Lower lobe of right lung (tissue), 2 donors: Measurements from ENCODE around the gene SELENOO. TPM values are rescaled to one million over a fixed set of nuclear protein-coding genes. Genes with fewer than 3 reads are reported as not detected.

ENCODE experiments used
- ATAC-seq, 2 donors: fragments of 200-7000 bp; cut with Tn5 transposase; one replicate each; pipeline ENCODE4 v1.9.1; 2020 to 2022; ENCODE audit warnings: mild to moderate bottlenecking in 2 of 2, moderate library complexity in 2 of 2
- DNase-seq: peaks from one replicate; pipeline ENCODE4 v3.0.0-alpha.2; 2020
- H3K27ac ChIP-seq: fragments of 200-600 bp; one replicate; pipeline ENCODE4 v1.8.0; 2022
- H3K27me3 ChIP-seq: fragments of 200-600 bp; one replicate; pipeline ENCODE4 v1.8.0; 2022; ENCODE audit warnings: low read depth
- H3K36me3 ChIP-seq: fragments of 200-600 bp; one replicate; pipeline ENCODE4 v1.8.0; 2022; ENCODE audit warnings: mild to moderate bottlenecking
- H3K4me1 ChIP-seq: fragments of 200-600 bp; one replicate; pipeline ENCODE4 v1.8.0; 2022
- H3K4me3 ChIP-seq: fragments of 200-600 bp; one replicate; pipeline ENCODE4 v1.8.0; 2022; ENCODE audit warnings: mild to moderate bottlenecking
- H3K9me3 ChIP-seq: fragments of 200-600 bp; one replicate; pipeline ENCODE4 v1.8.0; 2022
- intact Hi-C: fragments of 100-400 bp; cut with DNase I; formaldehyde crosslinking; loops from one replicate; pipeline ENCODE4 v1.11.0; 2022
- total RNA-seq: library from RNA; stranded (reverse); fragmentation: NEBNext Ultra II Directional; extraction: Animal tissue kit (Norgen Biotek cat#: 25700); gene quantifications from one replicate; pipeline ENCODE4 v1.2.1, GENCODE V29; 2021
- TF ChIP-seq, protein P1 (sequence below): fragments of 200-600 bp; IDR thresholded peaks from one replicate; pipeline ENCODE4 v1.8.0; 2022; ENCODE audit warnings: antibody characterized with exemption, mild to moderate bottlenecking
- donor health status: DM: no; HTN: yes; CAD: no; lungs with severe emphysema.

Gene SELENOO
- total RNA-seq, 1 donor from 2014 or later, result 18.7 TPM

DNA sequence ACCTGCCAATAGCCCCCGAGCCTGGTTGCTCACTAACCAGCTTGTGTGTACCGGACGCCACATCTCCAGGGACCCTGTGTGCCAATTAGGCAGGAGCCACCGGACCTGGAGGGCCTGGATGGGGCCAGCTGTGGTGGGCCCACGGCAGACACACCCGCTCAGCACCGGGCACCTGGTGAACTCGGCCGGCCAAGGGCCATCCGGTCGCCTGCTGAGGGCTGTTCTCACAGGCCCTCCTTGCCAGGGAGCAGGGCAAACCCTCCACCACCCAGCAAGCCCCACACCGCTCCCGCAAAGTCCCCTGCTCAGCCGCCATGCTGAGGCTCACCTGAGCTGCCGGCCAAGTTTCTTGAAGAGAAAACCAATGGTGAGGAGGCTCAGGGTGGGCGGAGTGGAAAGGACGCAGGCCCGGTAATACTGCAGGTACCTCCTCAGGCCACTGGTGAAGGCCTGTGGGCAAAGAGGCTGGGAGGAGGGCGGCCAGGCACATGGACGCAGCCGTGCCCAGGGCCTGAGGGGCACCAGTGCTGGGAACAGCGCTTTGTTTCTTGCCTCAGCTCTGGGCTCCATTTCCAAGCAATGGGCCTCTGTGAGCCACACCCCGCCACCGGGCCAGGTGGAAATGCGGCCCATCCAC is 26.9 kb downstream of the SELENOO start:
- Histone ChIP-seq H3K4me1 (no peaks in the 10 kb centered on the region), H3K9me3 (no peaks in the 10 kb centered on the region), H3K4me3 (no peak overlapping the region), H3K36me3 (peaks cover 90% of the 10 kb centered on the region), H3K27ac (no peak overlapping the region), H3K27me3 (no peaks in the 10 kb centered on the region)
- ATAC-seq (no peak), DNase-seq (peak; percentile 38)
- TF ChIP-seq, protein P1, sequence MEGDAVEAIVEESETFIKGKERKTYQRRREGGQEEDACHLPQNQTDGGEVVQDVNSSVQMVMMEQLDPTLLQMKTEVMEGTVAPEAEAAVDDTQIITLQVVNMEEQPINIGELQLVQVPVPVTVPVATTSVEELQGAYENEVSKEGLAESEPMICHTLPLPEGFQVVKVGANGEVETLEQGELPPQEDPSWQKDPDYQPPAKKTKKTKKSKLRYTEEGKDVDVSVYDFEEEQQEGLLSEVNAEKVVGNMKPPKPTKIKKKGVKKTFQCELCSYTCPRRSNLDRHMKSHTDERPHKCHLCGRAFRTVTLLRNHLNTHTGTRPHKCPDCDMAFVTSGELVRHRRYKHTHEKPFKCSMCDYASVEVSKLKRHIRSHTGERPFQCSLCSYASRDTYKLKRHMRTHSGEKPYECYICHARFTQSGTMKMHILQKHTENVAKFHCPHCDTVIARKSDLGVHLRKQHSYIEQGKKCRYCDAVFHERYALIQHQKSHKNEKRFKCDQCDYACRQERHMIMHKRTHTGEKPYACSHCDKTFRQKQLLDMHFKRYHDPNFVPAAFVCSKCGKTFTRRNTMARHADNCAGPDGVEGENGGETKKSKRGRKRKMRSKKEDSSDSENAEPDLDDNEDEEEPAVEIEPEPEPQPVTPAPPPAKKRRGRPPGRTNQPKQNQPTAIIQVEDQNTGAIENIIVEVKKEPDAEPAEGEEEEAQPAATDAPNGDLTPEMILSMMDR, result no peak
- intact Hi-C loops, result no loop called here

DNA sequence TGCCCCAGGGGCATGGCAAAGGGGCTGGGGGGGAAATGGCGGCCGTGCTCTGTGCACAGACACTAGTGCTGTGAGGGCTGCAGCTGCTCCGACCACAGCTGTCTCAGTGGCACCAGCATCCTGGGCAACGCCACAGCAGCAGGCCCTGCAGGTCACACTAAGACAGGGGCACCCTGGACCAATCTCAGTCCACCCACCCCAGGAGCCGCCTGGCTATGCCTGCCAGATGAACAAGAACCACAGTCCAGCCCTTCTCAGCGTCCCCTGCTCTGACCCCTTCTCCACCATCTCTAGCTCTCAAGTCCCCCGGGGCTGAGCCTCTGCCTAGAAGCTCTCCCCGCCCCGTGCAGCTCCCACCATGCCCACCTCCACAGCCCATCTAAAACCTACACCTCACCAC is 27.6 kb downstream of the SELENOO start:
- intact Hi-C loops, result no loop called here
- no peak overlapping the region for H3K4me3 ChIP-seq
- H3K27ac ChIP-seq, result no peak overlapping the region
- no peaks in the 10 kb centered on the region for H3K4me1 ChIP-seq
- no peak for ATAC-seq
- H3K27me3 ChIP-seq, result no peaks in the 10 kb centered on the region
- H3K9me3 ChIP-seq, result no peaks in the 10 kb centered on the region
- TF ChIP-seq, protein P1, result no peak
- H3K36me3 ChIP-seq, result peaks cover 90% of the 10 kb centered on the region
- peak; percentile 30 for DNase-seq

GRCh38 chr22:50229370-50229769 is 28.6 kb downstream of the SELENOO start:
- ATAC-seq (no peak), DNase-seq (no peak)
- no peaks in the 10 kb centered on the region for H3K4me1 ChIP-seq
- peaks cover 83% of the 10 kb centered on the region for H3K36me3 ChIP-seq
- no peaks in the 10 kb centered on the region for H3K27me3 ChIP-seq
- intact Hi-C loops, result no loop called here
- H3K9me3 ChIP-seq, result no peaks in the 10 kb centered on the region
- TF ChIP-seq, protein P1, result no peak
- H3K27ac ChIP-seq, result no peak overlapping the region
- H3K4me3 ChIP-seq, result no peak overlapping the region

DNA sequence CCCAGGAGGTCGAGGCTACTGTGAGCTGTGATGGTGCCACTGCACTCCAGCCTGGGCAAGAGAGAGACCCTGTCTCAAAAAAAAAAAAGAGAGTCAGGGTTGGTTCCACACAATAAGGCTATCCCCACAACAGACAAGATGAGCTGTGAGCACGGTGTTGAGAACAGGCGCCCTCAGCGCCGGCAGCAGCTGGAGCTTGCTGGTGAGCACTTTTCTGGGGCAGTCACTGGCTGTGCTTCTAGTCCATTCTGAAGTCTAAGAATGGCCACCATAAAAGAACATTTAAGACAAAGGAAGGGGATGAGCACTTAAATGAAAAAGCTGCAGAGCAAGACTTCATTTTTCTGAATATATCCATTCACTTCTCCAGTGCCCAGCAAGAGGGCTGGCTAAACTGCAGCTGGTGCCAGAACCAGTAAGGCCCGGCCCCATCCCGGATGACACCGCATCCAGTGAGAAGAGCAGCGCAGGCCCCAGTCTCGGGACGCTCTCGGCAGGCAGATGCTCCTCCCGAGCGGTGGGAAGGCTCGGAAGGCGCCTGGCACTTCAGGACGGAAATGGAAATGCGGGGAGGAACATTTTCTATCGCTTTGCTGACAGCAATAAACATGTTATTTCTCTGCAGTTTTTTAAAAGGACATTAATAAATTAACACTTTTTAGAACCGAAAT is 31.8 kb downstream of the SELENOO start:
- DNase-seq (no peak), ATAC-seq (no peak)
- Histone ChIP-seq H3K27me3 (no peaks in the 10 kb centered on the region), H3K4me3 (no peak overlapping the region), H3K4me1 (no peaks in the 10 kb centered on the region), H3K9me3 (no peaks in the 10 kb centered on the region), H3K36me3 (peaks cover 63% of the 10 kb centered on the region), H3K27ac (no peak overlapping the region)
- intact Hi-C loops, result no loop called here
- TF ChIP-seq, protein P1, result no peak

DNA sequence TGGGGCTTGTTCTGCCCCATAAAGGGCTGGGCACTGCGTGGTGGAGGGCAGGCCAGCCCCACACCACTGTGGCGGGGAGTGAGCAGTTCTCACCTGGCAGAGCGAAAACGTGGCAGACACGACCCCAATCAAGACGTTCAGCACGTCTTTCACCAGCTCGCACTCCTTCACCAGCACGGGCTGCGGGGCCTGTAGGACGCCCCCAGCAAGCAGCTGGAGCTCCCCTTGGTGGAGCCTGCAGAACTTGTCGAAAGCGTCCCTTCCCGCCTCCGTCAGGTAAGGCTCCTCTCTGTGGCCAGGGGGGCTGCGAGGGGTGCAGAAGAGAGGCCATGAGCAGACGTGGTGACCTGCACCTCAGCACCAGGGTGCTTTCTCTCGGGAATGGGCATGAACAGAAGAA is 32.4 kb downstream of the SELENOO start:
- Histone ChIP-seq H3K9me3 (no peaks in the 10 kb centered on the region), H3K4me3 (no peak overlapping the region), H3K4me1 (no peaks in the 10 kb centered on the region), H3K36me3 (peaks cover 62% of the 10 kb centered on the region), H3K27ac (no peak overlapping the region), H3K27me3 (no peaks in the 10 kb centered on the region)
- DNase-seq (no peak), ATAC-seq (no peak)
- TF ChIP-seq, protein P1, result no peak
- intact Hi-C loops, result no loop called here
